ENCODE data around the gene SREBF1. TPM values are rescaled to one million over a fixed set of nuclear protein-coding genes. Genes with fewer than 3 reads are reported as not detected.

Gene SREBF1
- total and polyA plus RNA-seq, 2 of the 4 experiments (the other 2 are of a cell fraction), result 3.4 to 20.4 TPM

DNA sequence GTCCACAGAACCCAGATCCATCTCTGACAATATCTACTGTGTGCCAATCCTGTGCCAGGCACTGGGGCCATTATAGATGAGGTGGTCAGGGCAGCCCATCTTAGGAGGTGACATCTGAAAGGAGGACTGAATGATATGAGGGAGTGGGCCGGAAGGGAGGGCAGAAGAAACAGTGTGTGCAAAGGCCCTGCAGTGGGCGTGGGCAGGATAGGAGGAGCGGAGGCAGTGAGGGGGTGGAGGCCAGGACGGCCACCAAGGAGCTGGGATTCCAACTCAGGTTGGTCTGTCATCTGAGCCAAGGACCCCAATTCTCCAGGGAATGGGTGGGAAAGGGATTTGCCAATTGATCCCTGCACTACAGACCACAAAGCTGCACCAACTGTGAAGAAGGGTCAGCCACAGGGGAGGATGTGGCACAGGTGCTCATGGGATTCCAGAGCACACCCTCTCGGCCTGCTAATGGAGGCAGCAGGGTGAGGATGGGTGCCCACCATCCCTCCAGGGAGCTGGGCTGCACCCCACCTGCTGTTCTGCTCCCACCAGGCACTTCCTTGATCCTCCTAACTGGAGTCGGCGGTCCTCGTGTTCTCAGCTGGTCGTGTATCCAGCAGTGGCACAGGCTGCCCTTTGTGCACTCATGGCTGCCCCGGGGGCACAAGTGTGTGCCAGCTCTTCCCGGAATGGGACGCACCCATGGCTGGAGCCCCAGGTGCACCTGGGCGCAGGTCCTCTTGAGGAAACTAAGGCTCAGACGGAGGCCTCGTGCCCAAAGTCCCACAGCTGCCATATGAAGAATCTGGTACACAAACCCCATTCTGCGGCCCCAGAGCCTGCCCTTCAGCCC lies 9.6 kb downstream of the SREBF1 start:
- dilution Hi-C loops (cut with HindIII; ENCODE audit: low sequenced_read_pairs, unreplicated experiment), result no loop called here
- POLR2A ChIA-PET (ENCODE audit: unreplicated experiment), result no interaction called here
- H4K20me1 ChIP-seq (ENCODE audit: insufficient read depth, low read length), result peaks cover 84% of the 10 kb centered on the region

More for the DNA sequence above, 9.6 kb downstream of the SREBF1 start:
- Histone ChIP-seq H4K91ac (ENCODE audit: insufficient read depth, low read depth, low read length) (no peak overlapping the region), H2BK120ac (ENCODE audit: low read depth, low read length) (no peak overlapping the region), H4K8ac (ENCODE audit: low read depth in 2 of 2, low read length in 2 of 2) (no peak overlapping the region), H3K14ac (replicated peaks; ENCODE audit: low read depth, low read length) (no peak overlapping the region), H2AFZ (replicated peaks; ENCODE audit: low read length, poor library complexity) (no peak overlapping the region), H4K5ac (ENCODE audit: low read depth, low read length) (no peak overlapping the region), H3K9me1 (ENCODE audit: insufficient read depth, low read length) (peaks cover 32% of the 10 kb centered on the region), H3K27me3 (ENCODE audit: control insufficient read depth, insufficient read depth, low read length) (no peaks in the 10 kb centered on the region), H3K4me1 (ENCODE audit: control insufficient read depth, insufficient read depth, low read length) (peaks cover 37% of the 10 kb centered on the region), H3K23ac (ENCODE audit: low read depth, low read length) (no peak overlapping the region), H3K4ac (ENCODE audit: low read depth, low read length) (no peak overlapping the region), H3K9me3 (ENCODE audit: control insufficient read depth, insufficient read depth, low read length) (no peaks in the 10 kb centered on the region), H2BK5ac (ENCODE audit: low read depth, low read length, poor library complexity, severe bottlenecking) (no peak overlapping the region), H3K4me2 (ENCODE audit: low read depth, low read length) (no peak overlapping the region), H3K27ac (ENCODE audit: insufficient read depth, low read length) (no peak overlapping the region), H2BK20ac (ENCODE audit: low read depth, low read length) (no peak overlapping the region), H3K36me3 (ENCODE audit: control insufficient read depth, insufficient read depth, low read length) (peaks cover 12% of the 10 kb centered on the region; the same call in 1 of the 2 replicates), H3K4me3 (ENCODE audit: insufficient read depth, low read depth, low read length) (no peak overlapping the region), H2BK15ac (ENCODE audit: low read depth, low read length) (no peak overlapping the region), H3K9ac (ENCODE audit: low read depth, low read length) (no peak overlapping the region), H3K56ac (ENCODE audit: extremely low read depth, insufficient read depth, low read length) (no peak overlapping the region), H2AK9ac (replicated peaks; ENCODE audit: low read depth, low read length, poor library complexity) (no peak overlapping the region), H3K18ac (ENCODE audit: low read depth, low read length) (no peak overlapping the region), H3K79me1 (ENCODE audit: low read depth in 1 of 2, low read length in 2 of 2) (peaks cover 38 to 94% of the 10 kb centered on the region in 2 experiments), H2AK5ac (ENCODE audit: low read depth, low read length) (no peak overlapping the region)
- CTCF ChIA-PET, result no interaction called here
- DNase-seq (no peak), ATAC-seq (ENCODE audit: low read depth) (no peak)
- TF ChIP-seq BHLHE40 (IDR thresholded peaks at IDR 0.05; ENCODE audit: low read depth, low read length) (no peak), CHD1 (IDR thresholded peaks at IDR 0.05; ENCODE audit: low read depth, low read length) (no peak), MAFK (IDR thresholded peaks at IDR 0.05; ENCODE audit: low read depth, low read length) (no peak), NFE2L2 (IDR thresholded peaks at IDR 0.05; ENCODE audit: low read depth, low read length) (no peak), CEBPB (IDR thresholded peaks at IDR 0.05; ENCODE audit: low read depth, low read length) (no peak), RAD21 (IDR thresholded peaks at IDR 0.05; ENCODE audit: low read length) (no peak), RCOR1 (IDR thresholded peaks at IDR 0.05; ENCODE audit: insufficient replicate concordance, low read length) (no peak), RFX5 (IDR thresholded peaks at IDR 0.05; ENCODE audit: low read depth, low read length) (no peak), MXI1 (IDR thresholded peaks at IDR 0.05; ENCODE audit: borderline replicate concordance, low read depth, low read length) (no peak), SMC3 (IDR thresholded peaks at IDR 0.05; ENCODE audit: low read depth, low read length) (no peak), POLR2A (IDR thresholded peaks at IDR 0.05; ENCODE audit: low read depth, low read length) (no peak), FOS (IDR thresholded peaks at IDR 0.05; ENCODE audit: low read depth, low read length) (no peak)
- TF ChIP-seq, protein P1, sequence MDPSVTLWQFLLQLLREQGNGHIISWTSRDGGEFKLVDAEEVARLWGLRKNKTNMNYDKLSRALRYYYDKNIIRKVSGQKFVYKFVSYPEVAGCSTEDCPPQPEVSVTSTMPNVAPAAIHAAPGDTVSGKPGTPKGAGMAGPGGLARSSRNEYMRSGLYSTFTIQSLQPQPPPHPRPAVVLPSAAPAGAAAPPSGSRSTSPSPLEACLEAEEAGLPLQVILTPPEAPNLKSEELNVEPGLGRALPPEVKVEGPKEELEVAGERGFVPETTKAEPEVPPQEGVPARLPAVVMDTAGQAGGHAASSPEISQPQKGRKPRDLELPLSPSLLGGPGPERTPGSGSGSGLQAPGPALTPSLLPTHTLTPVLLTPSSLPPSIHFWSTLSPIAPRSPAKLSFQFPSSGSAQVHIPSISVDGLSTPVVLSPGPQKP (IDR thresholded peaks at IDR 0.05; ENCODE audit: borderline replicate concordance, low read depth, low read length), result no peak
- intact Hi-C loops (cut with micrococcal nuclease) (no loop called here), in situ Hi-C loops (cut with MboI; ENCODE audit: low sequenced_read_pairs) (no loop called here)
- no TSS peak for BruUV-seq (replicated peaks)
- 92% methylated on average over 9 of the region's 16 CpGs; no CpG with 5 or more reads in 1 of the 2 experiments for WGBS, 2 experiments (ENCODE audit: extremely low coverage in 2 of 2, insufficient read length in 1 of 2)

All from IMR-90 (cell line).